Natural killer cell (primary cell): ENCODE measurements around the gene CHD5. TPM values are rescaled to one million over a fixed set of nuclear protein-coding genes. Genes with fewer than 3 reads are reported as not detected.

Source experiments
- ATAC-seq, 3 donors: fragments of 150-1000 bp in 2 of 3; fragments of 200-7000 bp in 1 of 3; cut with Tn5 transposase; 1 replicate in 1 of 3; 2 replicates in 2 of 3; pipeline ENCODE4 v1.10.0; 2021; ENCODE audit warnings: mild to moderate bottlenecking in 2 of 3, moderate library complexity in 2 of 3
- DNase-seq, 2 donors: peaks; one replicate each; pipeline versions ENCODE4 v3.0.0 to v3.0.0-alpha.2; 2013 to 2021; ENCODE audit warnings: mixed read lengths in 1 of 2
- H3K27ac ChIP-seq: one replicate; pipeline ENCODE4 v1.5.1; 2013; ENCODE audit warnings: mild to moderate bottlenecking, low read length
- H3K27me3 ChIP-seq: one replicate; pipeline ENCODE4 v1.6.1; 2013; ENCODE audit warnings: low read length; ENCODE audit not compliant: control insufficient read depth, insufficient read depth
- H3K36me3 ChIP-seq: one replicate; pipeline ENCODE4 v1.6.1; 2013; ENCODE audit warnings: low read length; ENCODE audit not compliant: control insufficient read depth, insufficient read depth
- H3K4me1 ChIP-seq: one replicate; pipeline ENCODE4 v1.6.1; 2013; ENCODE audit warnings: low read length; ENCODE audit not compliant: control insufficient read depth, insufficient read depth
- H3K4me3 ChIP-seq: one replicate; pipeline ENCODE4 v1.5.1; 2013; ENCODE audit warnings: low read length
- H3K9me3 ChIP-seq: one replicate; pipeline ENCODE4 v1.6.1; 2013; ENCODE audit warnings: low read length; ENCODE audit not compliant: control insufficient read depth, insufficient read depth
- H3K27ac Mint-ChIP-seq, 2 donors: one replicate each; pipeline ENCODE4 v1.8.0; 2022; ENCODE audit warnings: mild to moderate bottlenecking in 2 of 2, mixed read lengths in 2 of 2, moderate library complexity in 1 of 2
- H3K27me3 Mint-ChIP-seq, 2 donors: one replicate each; pipeline ENCODE4 v1.8.0; 2022; ENCODE audit warnings: low read depth in 2 of 2, mixed read lengths in 2 of 2
- H3K36me3 Mint-ChIP-seq: one replicate; pipeline ENCODE4 v1.8.0; 2022; ENCODE audit warnings: mixed read lengths
- H3K4me1 Mint-ChIP-seq, 2 donors: one replicate each; pipeline ENCODE4 v1.8.0; 2022; ENCODE audit warnings: mixed read lengths in 2 of 2
- H3K4me3 Mint-ChIP-seq: one replicate; pipeline ENCODE4 v1.8.0; 2022; ENCODE audit warnings: mild to moderate bottlenecking, moderate library complexity, mixed read lengths
- H3K9me3 Mint-ChIP-seq, 2 donors: one replicate each; pipeline ENCODE4 v1.8.0; 2022; ENCODE audit warnings: mixed read lengths in 2 of 2
- WGBS: methylation state at CpG from one replicate; pipeline ENCODE4 v1.1.7; 2013; ENCODE audit warnings: missing lambda C conversion rate; ENCODE audit not compliant: insufficient coverage; 5-methylcytosine and 5-hydroxymethylcytosine counted together
- intact Hi-C: fragments of 100-400 bp; cut with micrococcal nuclease; formaldehyde crosslinking; loops from one replicate; pipeline ENCODE4 v1.14.2; 2022
- total RNA-seq, 4 donors: library from RNA; stranded (reverse); fragments of 120-200 nt in 1 of 4; gene quantifications; one replicate each; pipeline versions ENCODE4 v1.2.3 to v1.2.4, GENCODE V29; 2013 to 2022
- TF ChIP-seq, protein P1 (sequence below): fragments of 200-600 bp; IDR thresholded peaks from one replicate; pipeline ENCODE4 v1.8.0; 2022; ENCODE audit warnings: antibody characterized with exemption

The CHD5 gene
- total RNA-seq, 3 donors from 2014 or later (not counting 1 experiment from before 2014, with no cell fraction given) = 0.34 to 1.2 (median 0.73) TPM

DNA sequence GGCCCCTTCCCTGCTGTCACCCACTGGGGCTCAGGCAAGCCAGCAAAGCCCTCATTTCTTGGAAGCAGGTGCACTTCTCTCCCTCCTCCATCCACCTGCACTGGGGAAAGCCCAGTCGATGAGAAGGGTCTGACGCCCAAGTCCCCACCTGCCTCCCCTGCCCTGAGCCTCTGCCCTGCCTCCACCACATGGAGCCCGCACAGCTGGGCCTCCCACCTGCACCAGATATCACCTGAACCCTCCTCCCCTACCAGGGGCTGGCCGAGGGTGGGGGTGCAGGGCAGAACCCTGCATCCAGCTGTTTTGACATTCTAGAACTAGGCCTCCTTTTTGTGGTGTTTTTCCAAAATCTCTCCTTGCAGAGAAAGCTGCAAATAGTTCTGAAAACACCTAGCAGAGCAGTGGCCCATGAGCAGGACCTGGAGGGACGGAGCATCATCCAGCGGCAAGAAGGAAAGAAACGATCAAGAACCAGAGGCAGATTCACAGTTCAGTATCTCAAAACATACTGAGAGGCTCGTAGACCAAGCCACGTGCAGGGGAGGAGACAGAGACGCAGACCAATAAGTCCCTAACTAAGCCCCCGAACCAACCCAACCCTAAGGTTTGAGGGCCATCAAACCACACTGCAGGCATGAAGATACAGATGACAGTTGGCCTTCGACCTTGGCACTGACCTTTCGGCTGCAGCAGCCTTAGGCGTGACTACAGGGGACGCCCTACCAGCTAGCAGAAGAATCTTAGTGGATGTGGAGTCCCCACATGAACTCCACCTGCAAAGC, 16.7 kb downstream of the CHD5 start:
- Histone ChIP-seq H3K27ac (no peak overlapping the region), H3K9me3 (no peaks in the 10 kb centered on the region), H3K4me1 (no peaks in the 10 kb centered on the region), H3K36me3 (no peaks in the 10 kb centered on the region), H3K27me3 (peaks cover 2% of the 10 kb centered on the region), H3K4me3 (no peak overlapping the region)
- no peaks in the 10 kb centered on the region for H3K4me1 Mint-ChIP-seq
- H3K9me3 Mint-ChIP-seq = no peaks in the 10 kb centered on the region
- 82% methylated on average over 15 of the region's 15 CpGs for WGBS
- no peak overlapping the region for H3K4me3 Mint-ChIP-seq
- intact Hi-C loops = no loop called here
- TF ChIP-seq, protein P1, sequence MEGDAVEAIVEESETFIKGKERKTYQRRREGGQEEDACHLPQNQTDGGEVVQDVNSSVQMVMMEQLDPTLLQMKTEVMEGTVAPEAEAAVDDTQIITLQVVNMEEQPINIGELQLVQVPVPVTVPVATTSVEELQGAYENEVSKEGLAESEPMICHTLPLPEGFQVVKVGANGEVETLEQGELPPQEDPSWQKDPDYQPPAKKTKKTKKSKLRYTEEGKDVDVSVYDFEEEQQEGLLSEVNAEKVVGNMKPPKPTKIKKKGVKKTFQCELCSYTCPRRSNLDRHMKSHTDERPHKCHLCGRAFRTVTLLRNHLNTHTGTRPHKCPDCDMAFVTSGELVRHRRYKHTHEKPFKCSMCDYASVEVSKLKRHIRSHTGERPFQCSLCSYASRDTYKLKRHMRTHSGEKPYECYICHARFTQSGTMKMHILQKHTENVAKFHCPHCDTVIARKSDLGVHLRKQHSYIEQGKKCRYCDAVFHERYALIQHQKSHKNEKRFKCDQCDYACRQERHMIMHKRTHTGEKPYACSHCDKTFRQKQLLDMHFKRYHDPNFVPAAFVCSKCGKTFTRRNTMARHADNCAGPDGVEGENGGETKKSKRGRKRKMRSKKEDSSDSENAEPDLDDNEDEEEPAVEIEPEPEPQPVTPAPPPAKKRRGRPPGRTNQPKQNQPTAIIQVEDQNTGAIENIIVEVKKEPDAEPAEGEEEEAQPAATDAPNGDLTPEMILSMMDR = no peak
- peaks cover 7 to 18% of the 10 kb centered on the region in 2 donors for H3K27me3 Mint-ChIP-seq
- H3K27ac Mint-ChIP-seq = no peak overlapping the region
- no peak for DNase-seq
- no peaks in the 10 kb centered on the region for H3K36me3 Mint-ChIP-seq
- ATAC-seq = no peak

DNA sequence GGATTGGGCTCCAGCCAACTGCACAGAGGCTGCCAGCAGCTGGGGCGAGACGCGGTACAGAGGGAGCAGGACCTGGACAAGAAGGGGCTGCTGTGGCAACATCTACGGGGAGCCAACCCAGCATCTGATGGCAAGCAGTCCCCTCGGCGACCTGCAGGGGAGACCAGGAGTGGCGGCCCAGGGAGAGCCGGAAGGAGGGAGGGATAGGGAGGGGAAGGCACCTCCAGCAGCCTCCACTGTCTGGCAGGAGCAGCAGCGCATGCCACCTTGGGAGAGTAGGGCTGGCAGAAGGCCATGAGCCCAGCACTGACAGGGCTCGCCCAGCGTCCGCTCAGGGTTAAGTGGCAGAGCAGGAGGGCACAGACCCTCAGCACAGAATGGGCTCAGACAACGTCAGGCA, 17.3 kb downstream of the CHD5 start:
- TF ChIP-seq, protein P1 = no peak
- DNase-seq (no peak), ATAC-seq (no peak)
- WGBS = 73% methylated on average over 13 of the region's 13 CpGs
- H3K4me3 Mint-ChIP-seq = no peak overlapping the region
- no peaks in the 10 kb centered on the region for H3K36me3 Mint-ChIP-seq
- Histone ChIP-seq H3K4me3 (no peak overlapping the region), H3K27me3 (peaks cover 2% of the 10 kb centered on the region), H3K36me3 (no peaks in the 10 kb centered on the region), H3K9me3 (no peaks in the 10 kb centered on the region), H3K27ac (no peak overlapping the region), H3K4me1 (no peaks in the 10 kb centered on the region)
- H3K27ac Mint-ChIP-seq = no peak overlapping the region
- intact Hi-C loops = no loop called here
- no peaks in the 10 kb centered on the region for H3K9me3 Mint-ChIP-seq
- peaks cover 7 to 18% of the 10 kb centered on the region in 2 donors for H3K27me3 Mint-ChIP-seq
- no peaks in the 10 kb centered on the region for H3K4me1 Mint-ChIP-seq

DNA sequence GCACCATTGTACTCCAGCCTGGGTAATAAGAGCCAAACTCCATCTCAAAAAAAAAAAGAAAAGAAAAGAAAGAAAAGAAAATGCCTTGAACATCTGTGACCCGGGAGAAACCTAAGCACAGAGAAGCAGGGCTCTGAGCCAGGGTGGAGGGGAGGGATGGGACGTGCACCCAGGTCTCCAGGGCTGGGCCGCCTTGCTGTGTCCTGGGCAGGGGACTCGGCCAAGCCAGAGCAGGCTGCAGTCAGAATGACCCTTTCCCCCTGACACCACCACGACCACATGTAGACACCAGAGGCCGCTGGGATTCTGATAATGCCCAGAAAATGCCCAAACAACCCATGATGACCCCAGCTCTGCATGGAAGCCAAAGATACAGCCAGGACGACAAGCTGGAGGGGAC, 17.8 kb downstream of the CHD5 start:
- peaks cover 7 to 18% of the 10 kb centered on the region in 2 donors for H3K27me3 Mint-ChIP-seq
- no peaks in the 10 kb centered on the region for H3K9me3 ChIP-seq

More for the DNA sequence above, 17.8 kb downstream of the CHD5 start:
- Mint-ChIP-seq H3K27ac (no peak overlapping the region), H3K4me1 (no peaks in the 10 kb centered on the region), H3K4me3 (no peak overlapping the region), H3K36me3 (no peaks in the 10 kb centered on the region), H3K9me3 (no peaks in the 10 kb centered on the region)
- intact Hi-C loops = no loop called here
- WGBS = 76% methylated on average over 7 of the region's 7 CpGs
- no peak overlapping the region for H3K4me3 ChIP-seq
- DNase-seq (no peak), ATAC-seq (no peak)
- TF ChIP-seq, protein P1 = no peak
- H3K4me1 ChIP-seq = no peaks in the 10 kb centered on the region
- peaks cover 2% of the 10 kb centered on the region for H3K27me3 ChIP-seq
- H3K27ac ChIP-seq = no peak overlapping the region
- H3K36me3 ChIP-seq = no peaks in the 10 kb centered on the region
